Raji (cell line): ENCODE results near the gene ATRAID.

Experiments
- POLR2A ChIP-seq: IDR thresholded peaks from 2 replicates; pipeline ENCODE4 v1.6.1; 2011; ENCODE audit warnings: low read depth, low read length, control low read depth; ENCODE audit not compliant: insufficient read depth

The ATRAID gene

DNA sequence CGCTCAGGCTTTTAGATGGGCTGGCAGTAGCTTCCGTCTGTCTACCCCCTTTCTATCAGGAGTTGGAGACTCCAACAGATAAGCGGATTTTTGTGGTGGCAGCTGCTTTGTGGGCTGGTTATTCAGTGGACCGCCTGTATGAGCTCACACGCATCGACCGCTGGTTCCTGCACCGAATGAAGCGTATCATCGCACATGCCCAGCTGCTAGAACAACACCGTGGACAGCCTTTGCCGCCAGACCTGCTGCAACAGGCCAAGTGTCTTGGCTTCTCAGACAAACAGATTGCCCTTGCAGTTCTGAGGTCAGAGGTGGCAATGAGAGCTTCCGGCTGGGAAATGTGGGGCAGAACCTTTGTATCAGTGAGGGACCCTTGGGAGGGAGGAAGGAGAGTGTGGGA is 20.1 kb downstream of the ATRAID start:
- TF ChIP-seq POLR2A, result no peak

- no peak for TF ChIP-seq POLR2A
These were observed 21.5 kb downstream of the ATRAID start for GRCh38 chr2:27233341-27233740.

DNA sequence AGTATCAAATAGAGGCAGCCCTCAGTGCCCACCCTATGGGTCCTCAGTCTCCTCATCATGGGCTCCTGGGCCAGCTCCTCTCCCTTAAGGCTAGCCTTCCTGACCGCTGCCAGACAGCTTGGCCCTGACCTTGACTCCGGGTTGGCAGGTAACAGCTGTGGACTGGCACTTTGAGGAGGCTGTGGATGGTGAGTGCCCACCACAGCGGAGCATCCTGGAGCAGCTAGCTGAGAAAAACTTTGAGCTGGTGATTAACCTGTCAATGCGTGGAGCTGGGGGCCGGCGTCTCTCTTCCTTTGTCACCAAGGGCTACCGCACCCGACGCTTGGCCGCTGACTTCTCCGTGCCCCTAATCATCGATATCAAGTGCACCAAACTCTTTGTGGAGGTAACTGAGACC is 24.3 kb downstream of the ATRAID start:
- TF ChIP-seq POLR2A, result no peak

DNA sequence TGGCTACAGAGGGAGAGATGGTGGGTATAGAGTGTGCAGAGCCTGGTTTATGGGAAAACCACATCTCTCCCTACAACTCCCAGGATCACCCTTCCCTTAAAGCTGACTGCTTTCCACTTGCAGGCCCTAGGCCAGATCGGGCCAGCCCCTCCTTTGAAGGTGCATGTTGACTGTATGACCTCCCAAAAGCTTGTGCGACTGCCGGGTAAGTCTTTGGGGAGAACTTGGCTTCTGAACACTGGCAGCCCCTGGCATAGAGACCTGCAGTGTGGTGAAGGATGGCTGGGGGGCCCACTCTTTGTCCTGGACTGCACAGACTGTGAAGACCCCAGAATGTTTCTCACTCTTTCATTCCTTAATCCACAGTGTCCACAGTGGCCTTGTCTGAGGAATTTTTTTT is 24.8 kb downstream of the ATRAID start:
- no peak for TF ChIP-seq POLR2A

GRCh38 chr2:27237341-27237945 is 25.6 kb downstream of the ATRAID start:
- no peak for TF ChIP-seq POLR2A

DNA sequence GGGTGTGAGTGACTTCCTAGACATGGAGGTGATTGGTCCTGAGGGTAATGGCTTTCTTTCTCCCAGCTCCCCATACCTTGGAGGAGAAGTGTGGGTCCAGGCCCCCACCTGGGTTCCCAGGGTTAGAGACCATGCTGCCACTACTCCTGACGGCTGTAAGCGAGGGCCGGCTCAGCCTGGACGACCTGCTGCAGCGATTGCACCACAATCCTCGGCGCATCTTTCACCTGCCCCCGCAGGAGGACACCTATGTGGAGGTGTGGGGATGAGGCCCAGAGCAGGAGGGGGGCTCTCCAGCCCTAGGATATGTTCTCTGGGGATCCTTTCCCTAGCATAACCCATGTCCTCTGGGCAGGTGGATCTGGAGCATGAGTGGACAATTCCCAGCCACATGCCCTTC is 27.1 kb downstream of the ATRAID start:
- no peak for TF ChIP-seq POLR2A

DNA sequence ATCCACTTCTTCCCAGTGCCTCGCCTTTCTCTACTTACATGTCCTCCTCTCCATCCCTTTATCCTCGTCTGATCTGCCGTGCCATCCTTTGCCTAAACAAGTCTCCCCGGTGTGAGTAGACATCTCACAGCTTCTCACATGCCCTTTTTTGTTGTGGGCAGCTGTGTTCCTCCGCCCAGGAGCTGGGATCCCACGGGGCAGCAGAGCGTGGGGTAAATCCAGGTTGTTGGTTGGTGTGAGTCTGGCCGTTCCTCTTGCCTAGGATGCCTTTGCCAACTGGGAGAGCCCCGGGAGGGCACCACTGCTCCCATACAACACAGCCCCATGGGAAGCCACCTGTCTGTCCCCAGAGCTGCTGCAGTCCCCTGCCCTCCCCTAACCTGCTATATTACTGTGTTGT is 28.6 kb downstream of the ATRAID start:
- no peak for TF ChIP-seq POLR2A

- no peak for TF ChIP-seq POLR2A
These were observed 30.1 kb downstream of the ATRAID start for GRCh38 chr2:27241761-27242613.

GRCh38 chr2:27242614-27242951 is 30.7 kb downstream of the ATRAID start:
- no peak for TF ChIP-seq POLR2A

DNA sequence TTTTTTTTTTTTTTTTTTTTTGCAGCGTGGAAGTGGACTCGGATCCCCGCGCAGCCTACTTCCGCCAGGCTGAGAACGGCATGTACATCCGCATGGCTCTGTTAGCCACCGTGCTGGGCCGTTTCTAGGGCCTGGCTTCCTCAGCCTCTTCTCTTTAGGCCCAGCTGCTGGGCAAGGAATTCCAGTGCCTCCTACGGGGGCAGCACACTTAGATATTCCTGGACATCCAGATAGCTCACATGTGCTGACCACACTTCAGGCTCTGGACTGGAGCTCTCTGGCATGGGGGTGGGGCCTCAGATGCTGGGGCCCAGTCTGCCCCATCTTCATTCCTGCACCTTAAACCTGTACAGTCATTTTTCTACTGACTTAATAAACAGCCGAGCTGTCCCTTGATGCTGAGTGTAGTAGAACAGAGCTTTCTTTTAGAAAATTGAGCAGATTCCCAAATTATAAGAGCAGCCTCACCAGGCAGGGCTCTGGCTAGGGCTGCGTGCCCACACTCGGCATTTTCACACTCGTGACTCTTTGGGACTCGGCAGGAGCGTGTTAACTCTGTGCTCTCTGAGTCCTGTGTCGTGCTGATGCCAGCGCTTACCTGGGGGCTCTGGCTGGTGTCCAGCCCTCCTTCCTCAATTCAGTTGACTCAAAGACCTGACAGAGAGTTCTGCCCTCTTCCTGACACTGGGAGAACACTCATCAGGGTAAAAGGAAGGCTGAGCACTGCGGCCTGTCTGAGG is 31.7 kb downstream of the ATRAID start:
- no peak for TF ChIP-seq POLR2A

DNA sequence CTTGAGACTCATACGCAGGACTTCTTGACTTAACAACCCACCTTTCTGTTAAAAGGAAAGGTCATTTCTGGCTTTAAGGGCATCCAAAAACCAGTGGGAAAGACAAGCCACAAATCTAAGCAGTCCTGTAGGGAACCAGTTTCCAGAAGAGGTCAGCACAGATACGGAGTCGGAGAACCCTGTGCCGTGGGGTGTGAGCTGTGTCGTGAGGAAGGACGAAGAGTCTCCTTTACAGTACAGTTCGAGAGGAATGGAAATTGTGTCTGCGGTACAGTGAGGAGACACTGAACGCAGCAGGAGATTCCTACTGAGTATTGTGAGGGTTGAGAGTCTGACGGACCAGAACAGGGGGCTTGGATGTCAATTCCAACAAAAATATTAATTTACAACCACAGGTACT is 33.3 kb downstream of the ATRAID start:
- no peak for TF ChIP-seq POLR2A

DNA sequence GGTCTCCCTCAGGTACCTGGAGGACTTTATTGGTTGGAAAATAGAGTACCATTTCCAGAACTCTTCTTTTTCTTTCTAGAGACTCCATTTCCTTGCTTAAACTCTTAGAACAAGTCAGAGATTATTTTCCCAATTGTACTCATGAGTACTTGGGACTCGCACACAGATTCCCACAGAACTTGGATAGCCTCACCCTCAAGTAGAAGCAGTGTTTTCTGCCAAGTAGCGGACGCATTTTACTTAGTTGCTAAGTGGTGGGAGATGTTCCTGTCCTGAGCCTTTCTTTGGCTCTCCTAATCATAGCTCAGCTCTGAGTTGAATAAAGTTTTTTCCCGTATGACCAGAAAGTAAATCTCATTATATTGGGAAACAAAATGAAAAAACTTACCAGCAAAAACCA is 33.8 kb downstream of the ATRAID start:
- no peak for TF ChIP-seq POLR2A

GRCh38 chr2:27247893-27248292 is 36.1 kb downstream of the ATRAID start:
- TF ChIP-seq POLR2A, result no peak

GRCh38 chr2:27249159-27249890 is 37.5 kb downstream of the ATRAID start:
- TF ChIP-seq POLR2A, result no peak

- TF ChIP-seq POLR2A, result no peak
These were observed 38.2 kb downstream of the ATRAID start for GRCh38 chr2:27249891-27250651.
